ENCODE measurements around the gene CACNB4.
A peak's percentile ranks its signal among the peaks of the same experiment; 100 is the strongest.

CACNB4 gene

DNA sequence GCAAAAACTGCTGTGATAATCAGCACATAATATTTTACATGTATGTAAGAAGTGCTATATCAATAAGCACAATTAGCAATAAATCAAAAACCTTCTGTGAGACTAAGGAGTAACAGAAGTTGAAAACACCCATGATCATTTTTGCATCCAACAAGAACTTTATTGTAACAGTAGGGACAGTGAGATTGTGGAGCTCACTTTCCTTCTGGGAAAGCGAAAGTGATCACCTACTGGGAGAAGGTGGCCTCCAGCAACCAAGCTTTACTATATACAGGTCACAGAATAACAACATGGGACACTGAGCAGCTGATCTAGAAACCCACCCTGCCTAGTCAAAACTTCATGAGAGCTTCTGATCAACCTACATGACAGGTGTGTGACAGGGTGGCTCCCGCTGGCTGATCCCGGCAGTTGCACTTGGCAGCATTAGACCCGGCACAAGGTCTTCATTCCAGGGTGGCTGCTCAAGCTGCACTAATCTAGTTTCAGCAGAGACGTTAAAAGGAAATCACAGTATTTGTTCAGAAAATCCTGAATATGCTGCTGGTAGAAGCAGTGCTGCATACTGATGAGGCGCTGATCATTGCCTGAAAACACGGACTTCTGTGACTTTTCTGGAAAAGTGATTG, 207.2 kb downstream of the CACNB4 start:
- H3K9ac ChIP-seq (ENCODE audit: low read length), result no peak overlapping the region
- peak overlapping the region in 1 of 2 experiments; percentile 72 for H3K23ac ChIP-seq (ENCODE audit: low read length in 2 of 2)
- H3K4me1 ChIP-seq (ENCODE audit: control insufficient read depth, insufficient read depth, low read depth, low read length), result no peaks in the 10 kb centered on the region
- H3K14ac ChIP-seq (ENCODE audit: low read length in 2 of 2), result no peak overlapping the region
- no peak overlapping the region for H2BK120ac ChIP-seq (ENCODE audit: low read depth, low read length)
- H3K18ac ChIP-seq (ENCODE audit: low read depth in 1 of 2, low read length in 2 of 2), result no peak overlapping the region
- no peak overlapping the region for H2AFZ ChIP-seq (ENCODE audit: low read depth, low read length)
- no peak for DNase-seq
- H3K79me1 ChIP-seq (replicated peaks; ENCODE audit: low read length, poor library complexity, severe bottlenecking), result no peaks in the 10 kb centered on the region
- no peak overlapping the region for H2BK12ac ChIP-seq (ENCODE audit: low read length in 2 of 2)
- no peak overlapping the region for H3K4me2 ChIP-seq (ENCODE audit: low read length, poor library complexity, severe bottlenecking)
- no peaks in the 10 kb centered on the region for H3K27me3 ChIP-seq (ENCODE audit: control insufficient read depth in 1 of 2, insufficient read depth in 1 of 2, low read length in 2 of 2)
- H3K9me3 ChIP-seq (ENCODE audit: control insufficient read depth, low read length), result peaks cover 5% of the 10 kb centered on the region
- H4K8ac ChIP-seq (ENCODE audit: low read length), result no peak overlapping the region
- no peak overlapping the region for H2BK15ac ChIP-seq (ENCODE audit: low read depth, poor library complexity, severe bottlenecking)
- no peaks in the 10 kb centered on the region for H3K36me3 ChIP-seq (ENCODE audit: control insufficient read depth in 1 of 2, insufficient read depth in 2 of 2, low read depth in 1 of 2, low read length in 2 of 2)
- no peak overlapping the region for H3K4ac ChIP-seq (ENCODE audit: low read depth in 1 of 2, low read length in 2 of 2)
- H2AK5ac ChIP-seq (ENCODE audit: low read length, severe bottlenecking), result no peak overlapping the region
- H4K91ac ChIP-seq (ENCODE audit: low read length), result no peak overlapping the region
- no peak overlapping the region for H2BK5ac ChIP-seq (ENCODE audit: low read depth, low read length, poor library complexity, severe bottlenecking)
- no peak overlapping the region for H3K4me3 ChIP-seq (ENCODE audit: insufficient read depth in 1 of 2, low read depth in 1 of 2, low read length in 2 of 2)
- H3K27ac ChIP-seq (ENCODE audit: low read length, poor library complexity, severe bottlenecking), result no peak overlapping the region
- 78% methylated on average over 7 of the region's 7 CpGs for WGBS

DNA sequence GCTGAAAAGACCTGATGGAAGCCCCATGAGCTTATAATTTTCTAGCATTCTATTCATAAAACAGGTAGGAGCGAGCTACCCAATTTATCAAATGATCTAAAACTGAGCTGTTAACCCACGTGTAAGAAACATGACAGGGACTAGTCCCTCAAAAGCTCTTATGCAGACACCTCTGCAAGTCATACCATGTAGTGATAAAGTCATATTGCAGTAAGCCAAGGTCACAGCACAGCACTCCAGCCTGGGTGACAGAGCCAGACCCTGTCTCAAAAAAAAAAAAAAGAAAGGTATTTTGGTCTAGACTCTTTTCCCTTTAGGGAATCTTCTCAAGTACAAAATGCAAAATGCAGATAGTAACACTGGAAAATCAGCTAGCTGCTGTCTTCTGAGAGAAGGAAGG, 211.7 kb downstream of the CACNB4 start:
- Histone ChIP-seq H3K27me3 (ENCODE audit: control insufficient read depth in 1 of 2, insufficient read depth in 1 of 2, low read length in 2 of 2) (no peaks in the 10 kb centered on the region), H3K79me1 (replicated peaks; ENCODE audit: low read length, poor library complexity, severe bottlenecking) (no peaks in the 10 kb centered on the region), H2AFZ (ENCODE audit: low read depth, low read length) (no peak overlapping the region), H3K36me3 (ENCODE audit: control insufficient read depth in 1 of 2, insufficient read depth in 2 of 2, low read depth in 1 of 2, low read length in 2 of 2) (peaks cover 0 to 6% of the 10 kb centered on the region in 2 experiments), H3K18ac (ENCODE audit: low read depth in 1 of 2, low read length in 2 of 2) (no peak overlapping the region), H2BK120ac (ENCODE audit: low read depth, low read length) (no peak overlapping the region), H3K9ac (ENCODE audit: low read length) (no peak overlapping the region), H3K27ac (ENCODE audit: low read length, poor library complexity, severe bottlenecking) (no peak overlapping the region), H3K4ac (ENCODE audit: low read depth in 1 of 2, low read length in 2 of 2) (no peak overlapping the region), H3K4me1 (ENCODE audit: control insufficient read depth, insufficient read depth, low read depth, low read length) (no peaks in the 10 kb centered on the region), H4K8ac (ENCODE audit: low read length) (no peak overlapping the region), H2BK12ac (ENCODE audit: low read length in 2 of 2) (no peak overlapping the region), H4K91ac (ENCODE audit: low read length) (no peak overlapping the region), H3K9me3 (ENCODE audit: control insufficient read depth, low read length) (no peaks in the 10 kb centered on the region), H3K4me2 (ENCODE audit: low read length, poor library complexity, severe bottlenecking) (no peak overlapping the region), H3K14ac (ENCODE audit: low read length in 2 of 2) (no peak overlapping the region), H3K4me3 (ENCODE audit: insufficient read depth in 1 of 2, low read depth in 1 of 2, low read length in 2 of 2) (no peak overlapping the region), H2BK15ac (ENCODE audit: low read depth, poor library complexity, severe bottlenecking) (no peak overlapping the region), H2AK5ac (ENCODE audit: low read length, severe bottlenecking) (no peak overlapping the region), H3K23ac (ENCODE audit: low read length in 2 of 2) (no peak overlapping the region), H2BK5ac (ENCODE audit: low read depth, low read length, poor library complexity, severe bottlenecking) (no peak overlapping the region)
- WGBS, result 85% methylated on average over 2 of the region's 2 CpGs
- DNase-seq, result no peak

GRCh38 chr2:151886241-151886640, 212.6 kb downstream of the CACNB4 start:
- Histone ChIP-seq H3K27ac (ENCODE audit: low read length, poor library complexity, severe bottlenecking) (no peak overlapping the region), H3K4me2 (ENCODE audit: low read length, poor library complexity, severe bottlenecking) (no peak overlapping the region), H2BK120ac (ENCODE audit: low read depth, low read length) (no peak overlapping the region), H3K9me3 (ENCODE audit: control insufficient read depth, low read length) (no peaks in the 10 kb centered on the region), H4K8ac (ENCODE audit: low read length) (no peak overlapping the region), H3K36me3 (ENCODE audit: control insufficient read depth in 1 of 2, insufficient read depth in 2 of 2, low read depth in 1 of 2, low read length in 2 of 2) (peaks cover 0 to 6% of the 10 kb centered on the region in 2 experiments), H3K79me1 (replicated peaks; ENCODE audit: low read length, poor library complexity, severe bottlenecking) (no peaks in the 10 kb centered on the region), H2AFZ (ENCODE audit: low read depth, low read length) (no peak overlapping the region), H2AK5ac (ENCODE audit: low read length, severe bottlenecking) (no peak overlapping the region), H3K27me3 (ENCODE audit: control insufficient read depth in 1 of 2, insufficient read depth in 1 of 2, low read length in 2 of 2) (no peaks in the 10 kb centered on the region), H4K91ac (ENCODE audit: low read length) (no peak overlapping the region), H3K14ac (ENCODE audit: low read length in 2 of 2) (no peak overlapping the region), H3K18ac (ENCODE audit: low read depth in 1 of 2, low read length in 2 of 2) (no peak overlapping the region), H3K4me1 (ENCODE audit: control insufficient read depth, insufficient read depth, low read depth, low read length) (no peaks in the 10 kb centered on the region), H3K4me3 (ENCODE audit: insufficient read depth in 1 of 2, low read depth in 1 of 2, low read length in 2 of 2) (no peak overlapping the region), H3K9ac (ENCODE audit: low read length) (peak overlapping the region; percentile 54), H2BK15ac (ENCODE audit: low read depth, poor library complexity, severe bottlenecking) (no peak overlapping the region), H2BK12ac (ENCODE audit: low read length in 2 of 2) (no peak overlapping the region), H3K23ac (ENCODE audit: low read length in 2 of 2) (no peak overlapping the region), H2BK5ac (ENCODE audit: low read depth, low read length, poor library complexity, severe bottlenecking) (no peak overlapping the region), H3K4ac (ENCODE audit: low read depth in 1 of 2, low read length in 2 of 2) (no peak overlapping the region)
- WGBS, result 33% methylated on average over 1 of the region's 1 CpG
- DNase-seq, result peak; percentile 7

GRCh38 chr2:151882786-151883445, 215.9 kb downstream of the CACNB4 start:
- DNase-seq, result no peak
- H2AFZ ChIP-seq (ENCODE audit: low read depth, low read length), result no peak overlapping the region
- no peak overlapping the region for H3K9ac ChIP-seq (ENCODE audit: low read length)
- no peak overlapping the region for H3K23ac ChIP-seq (ENCODE audit: low read length in 2 of 2)
- no peak overlapping the region for H2BK5ac ChIP-seq (ENCODE audit: low read depth, low read length, poor library complexity, severe bottlenecking)
- H2BK120ac ChIP-seq (ENCODE audit: low read depth, low read length), result no peak overlapping the region
- H3K27ac ChIP-seq (ENCODE audit: low read length, poor library complexity, severe bottlenecking), result no peak overlapping the region
- H2BK12ac ChIP-seq (ENCODE audit: low read length in 2 of 2), result no peak overlapping the region
- H3K4me1 ChIP-seq (ENCODE audit: control insufficient read depth, insufficient read depth, low read depth, low read length), result no peaks in the 10 kb centered on the region
- H3K27me3 ChIP-seq (ENCODE audit: control insufficient read depth in 1 of 2, insufficient read depth in 1 of 2, low read length in 2 of 2), result no peaks in the 10 kb centered on the region
- no peak overlapping the region for H3K18ac ChIP-seq (ENCODE audit: low read depth in 1 of 2, low read length in 2 of 2)
- no peak overlapping the region for H2BK15ac ChIP-seq (ENCODE audit: low read depth, poor library complexity, severe bottlenecking)
- H3K4me2 ChIP-seq (ENCODE audit: low read length, poor library complexity, severe bottlenecking), result no peak overlapping the region
- H3K36me3 ChIP-seq (ENCODE audit: control insufficient read depth in 1 of 2, insufficient read depth in 2 of 2, low read depth in 1 of 2, low read length in 2 of 2), result peaks cover 0 to 14% of the 10 kb centered on the region in 2 experiments
- H3K79me1 ChIP-seq (replicated peaks; ENCODE audit: low read length, poor library complexity, severe bottlenecking), result no peaks in the 10 kb centered on the region
- H3K4me3 ChIP-seq (ENCODE audit: insufficient read depth in 1 of 2, low read depth in 1 of 2, low read length in 2 of 2), result no peak overlapping the region
- WGBS, result 90% methylated on average over 9 of the region's 10 CpGs
- H3K4ac ChIP-seq (ENCODE audit: low read depth in 1 of 2, low read length in 2 of 2), result no peak overlapping the region
- no peak overlapping the region for H3K14ac ChIP-seq (ENCODE audit: low read length in 2 of 2)
- H2AK5ac ChIP-seq (ENCODE audit: low read length, severe bottlenecking), result no peak overlapping the region
- H3K9me3 ChIP-seq (ENCODE audit: control insufficient read depth, low read length), result no peaks in the 10 kb centered on the region
- no peak overlapping the region for H4K91ac ChIP-seq (ENCODE audit: low read length)
- H4K8ac ChIP-seq (ENCODE audit: low read length), result no peak overlapping the region

All from mesenchymal stem cell (in vitro differentiated cells and primary cell).